Measurements from ENCODE around the gene LRFN4. TPM values are rescaled to one million over a fixed set of nuclear protein-coding genes. Genes with fewer than 3 reads are reported as not detected.
A peak's percentile ranks its signal among the peaks of the same experiment; 100 is the strongest.

Gene LRFN4
- total RNA-seq, 1 experiment from 2014 or later, result 64.1 TPM

GRCh38 chr11:66888282-66888681, 31.4 kb downstream of the LRFN4 start:
- DNase-seq (ENCODE audit: low read depth in 1 of 2, low spot score in 2 of 2), result no peak
- no peaks in the 10 kb centered on the region for H3K9me3 ChIP-seq (replicated peaks)
- H3K4me3 ChIP-seq, result no peak overlapping the region
- no peaks in the 10 kb centered on the region for H3K36me3 ChIP-seq
- H3K27me3 ChIP-seq (replicated peaks), result no peaks in the 10 kb centered on the region
- H3K4me1 ChIP-seq (replicated peaks), result peaks cover 27% of the 10 kb centered on the region
- H3K27ac ChIP-seq, result no peak overlapping the region

- H3K36me3 ChIP-seq, result no peaks in the 10 kb centered on the region
- no peak overlapping the region for H3K27ac ChIP-seq
- no peaks in the 10 kb centered on the region for H3K9me3 ChIP-seq (replicated peaks)
- no peak overlapping the region for H3K4me3 ChIP-seq
- peaks cover 19% of the 10 kb centered on the region for H3K4me1 ChIP-seq (replicated peaks)
- no peaks in the 10 kb centered on the region for H3K27me3 ChIP-seq (replicated peaks)
- no peak for DNase-seq (ENCODE audit: low read depth in 1 of 2, low spot score in 2 of 2)
Measured at GRCh38 chr11:66889960-66890359, 33.1 kb downstream of the LRFN4 start.

GRCh38 chr11:66891851-66892660, 35.2 kb downstream of the LRFN4 start:
- peak overlapping the region; percentile 6; the same call in 1 of the 2 replicates for H3K27ac ChIP-seq
- no peaks in the 10 kb centered on the region for H3K27me3 ChIP-seq (replicated peaks)
- H3K4me1 ChIP-seq (replicated peaks), result peaks cover 15% of the 10 kb centered on the region
- DNase-seq (ENCODE audit: low read depth in 1 of 2, low spot score in 2 of 2), result peak; percentile 80 to 95
- no peaks in the 10 kb centered on the region for H3K36me3 ChIP-seq
- no peaks in the 10 kb centered on the region for H3K9me3 ChIP-seq (replicated peaks)
- no peak overlapping the region for H3K4me3 ChIP-seq

GRCh38 chr11:66892911-66893310, 36.0 kb downstream of the LRFN4 start:
- no peak overlapping the region for H3K27ac ChIP-seq
- no peaks in the 10 kb centered on the region for H3K36me3 ChIP-seq
- H3K9me3 ChIP-seq (replicated peaks), result no peaks in the 10 kb centered on the region
- H3K27me3 ChIP-seq (replicated peaks), result no peaks in the 10 kb centered on the region
- H3K4me3 ChIP-seq, result no peak overlapping the region
- no peak for DNase-seq (ENCODE audit: low read depth in 1 of 2, low spot score in 2 of 2)
- peaks cover 15% of the 10 kb centered on the region for H3K4me1 ChIP-seq (replicated peaks)

- Histone ChIP-seq H3K36me3 (no peaks in the 10 kb centered on the region), H3K9me3 (replicated peaks) (no peaks in the 10 kb centered on the region), H3K4me3 (no peak overlapping the region), H3K27ac (no peak overlapping the region), H3K27me3 (replicated peaks) (no peaks in the 10 kb centered on the region), H3K4me1 (replicated peaks) (peaks cover 15% of the 10 kb centered on the region)
- DNase-seq (ENCODE audit: low read depth in 1 of 2, low spot score in 2 of 2), result no peak
Measured at GRCh38 chr11:66894141-66894540, 37.3 kb downstream of the LRFN4 start.

GRCh38 chr11:66901964-66902390, 45.1 kb downstream of the LRFN4 start:
- no peak overlapping the region for H3K4me3 ChIP-seq
- peaks cover 25% of the 10 kb centered on the region for H3K4me1 ChIP-seq (replicated peaks)
- H3K27me3 ChIP-seq (replicated peaks), result no peaks in the 10 kb centered on the region
- DNase-seq (ENCODE audit: low read depth in 1 of 2, low spot score in 2 of 2), result no peak
- H3K9me3 ChIP-seq (replicated peaks), result no peaks in the 10 kb centered on the region
- no peak overlapping the region for H3K27ac ChIP-seq
- no peaks in the 10 kb centered on the region for H3K36me3 ChIP-seq

GRCh38 chr11:66902486-66903177, 45.8 kb downstream of the LRFN4 start:
- no peak overlapping the region for H3K27ac ChIP-seq
- no peak overlapping the region for H3K4me3 ChIP-seq
- peaks cover 31% of the 10 kb centered on the region for H3K4me1 ChIP-seq (replicated peaks)
- no peaks in the 10 kb centered on the region for H3K9me3 ChIP-seq (replicated peaks)
- H3K36me3 ChIP-seq, result no peaks in the 10 kb centered on the region
- DNase-seq (ENCODE audit: low read depth in 1 of 2, low spot score in 2 of 2), result no peak
- H3K27me3 ChIP-seq (replicated peaks), result no peaks in the 10 kb centered on the region

- Histone ChIP-seq H3K36me3 (no peaks in the 10 kb centered on the region), H3K9me3 (replicated peaks) (no peaks in the 10 kb centered on the region), H3K27me3 (replicated peaks) (no peaks in the 10 kb centered on the region), H3K4me1 (replicated peaks) (peaks cover 41% of the 10 kb centered on the region), H3K4me3 (no peak overlapping the region), H3K27ac (no peak overlapping the region)
- DNase-seq (ENCODE audit: low read depth in 1 of 2, low spot score in 2 of 2), result no peak
Measured at GRCh38 chr11:66904055-66904454, 47.2 kb downstream of the LRFN4 start.

GRCh38 chr11:66904561-66904960, 47.7 kb downstream of the LRFN4 start:
- H3K27me3 ChIP-seq (replicated peaks), result no peaks in the 10 kb centered on the region
- H3K9me3 ChIP-seq (replicated peaks), result no peaks in the 10 kb centered on the region
- DNase-seq (ENCODE audit: low read depth in 1 of 2, low spot score in 2 of 2), result no peak
- H3K27ac ChIP-seq, result no peak overlapping the region
- no peak overlapping the region for H3K4me3 ChIP-seq
- no peaks in the 10 kb centered on the region for H3K36me3 ChIP-seq
- H3K4me1 ChIP-seq (replicated peaks), result peaks cover 41% of the 10 kb centered on the region

- Histone ChIP-seq H3K36me3 (no peaks in the 10 kb centered on the region), H3K27me3 (replicated peaks) (no peaks in the 10 kb centered on the region), H3K4me1 (replicated peaks) (peaks cover 41% of the 10 kb centered on the region), H3K4me3 (no peak overlapping the region), H3K9me3 (replicated peaks) (no peaks in the 10 kb centered on the region), H3K27ac (no peak overlapping the region)
- DNase-seq (ENCODE audit: low read depth in 1 of 2, low spot score in 2 of 2), result no peak
Measured at GRCh38 chr11:66904981-66905521, 48.2 kb downstream of the LRFN4 start.

GRCh38 chr11:66905631-66906030, 48.8 kb downstream of the LRFN4 start:
- DNase-seq (ENCODE audit: low read depth in 1 of 2, low spot score in 2 of 2), result no peak
- Histone ChIP-seq H3K9me3 (replicated peaks) (no peaks in the 10 kb centered on the region), H3K4me1 (replicated peaks) (peaks cover 41% of the 10 kb centered on the region), H3K27ac (no peak overlapping the region), H3K36me3 (no peaks in the 10 kb centered on the region), H3K27me3 (replicated peaks) (no peaks in the 10 kb centered on the region), H3K4me3 (no peak overlapping the region)

GRCh38 chr11:66906061-66906733, 49.3 kb downstream of the LRFN4 start:
- no peaks in the 10 kb centered on the region for H3K27me3 ChIP-seq (replicated peaks)
- H3K27ac ChIP-seq, result no peak overlapping the region
- H3K36me3 ChIP-seq, result no peaks in the 10 kb centered on the region
- no peak overlapping the region for H3K4me3 ChIP-seq
- peaks cover 41% of the 10 kb centered on the region for H3K4me1 ChIP-seq (replicated peaks)
- H3K9me3 ChIP-seq (replicated peaks), result no peaks in the 10 kb centered on the region
- no peak for DNase-seq (ENCODE audit: low read depth in 1 of 2, low spot score in 2 of 2)

GRCh38 chr11:66907751-66908630, 51.1 kb downstream of the LRFN4 start:
- no peak overlapping the region for H3K4me3 ChIP-seq
- no peak overlapping the region for H3K27ac ChIP-seq
- no peaks in the 10 kb centered on the region for H3K36me3 ChIP-seq
- DNase-seq (ENCODE audit: low read depth in 1 of 2, low spot score in 2 of 2), result peak in 1 of 2 experiments; percentile 40
- H3K4me1 ChIP-seq (replicated peaks), result peaks cover 41% of the 10 kb centered on the region
- no peaks in the 10 kb centered on the region for H3K9me3 ChIP-seq (replicated peaks)
- no peaks in the 10 kb centered on the region for H3K27me3 ChIP-seq (replicated peaks)
